Measurements from ENCODE around the gene BPIFB6. TPM values are rescaled to one million over a fixed set of nuclear protein-coding genes. Genes with fewer than 3 reads are reported as not detected.

BPIFB6 gene
- total RNA-seq, 1 experiment from 2014 or later: not detected

GRCh38 chr20:33027769-33028751, 3.4 kb upstream of the BPIFB6 start:
- Histone ChIP-seq H3K9me3 (ENCODE audit: control insufficient read depth, insufficient read depth, low read depth, low read length) (no peaks in the 10 kb centered on the region), H3K36me3 (ENCODE audit: control insufficient read depth, insufficient read depth, low read length) (no peaks in the 10 kb centered on the region), H3K4me1 (ENCODE audit: control insufficient read depth, insufficient read depth, low read length) (no peaks in the 10 kb centered on the region), H3K27ac (ENCODE audit: low read length) (no peak overlapping the region), H3K4me3 (ENCODE audit: low read depth in 2 of 2, low read length in 2 of 2) (no peak overlapping the region), H3K27me3 (ENCODE audit: control insufficient read depth, insufficient read depth, low read length) (no peaks in the 10 kb centered on the region)
- ATAC-seq (no peak), DNase-seq (ENCODE audit: low read depth, low spot score) (no peak)
- ChIA-PET POLR2A (no interaction called here), CTCF (no interaction called here)
- in situ Hi-C loops (cut with HindIII; ENCODE audit: low pct_unique_long_range_greater_than_20kb, low sequenced_read_pairs) (no loop called here), intact Hi-C loops (cut with micrococcal nuclease; ENCODE audit: unreplicated experiment) (no loop called here)
- BruUV-seq (replicated peaks): no TSS peak
- no peak for TF ChIP-seq TCF7L2 (IDR thresholded peaks at IDR 0.05; ENCODE audit: low read depth, low read length)
- TF ChIP-seq REST (IDR thresholded peaks at IDR 0.05; ENCODE audit: insufficient read depth in 1 of 2, low read depth in 2 of 2, low read length in 1 of 2): no peak
- TF ChIP-seq POLR2AphosphoS5 (IDR thresholded peaks at IDR 0.05; ENCODE audit: low read depth, low read length): no peak
- TF ChIP-seq CTCF (IDR thresholded peaks at IDR 0.05): no peak
- TF ChIP-seq SIN3A (IDR thresholded peaks at IDR 0.05; ENCODE audit: borderline replicate concordance, insufficient read depth, low read depth, low read length): no peak

- H3K36me3 ChIP-seq (ENCODE audit: control insufficient read depth, insufficient read depth, low read length): no peaks in the 10 kb centered on the region
- ATAC-seq (no peak), DNase-seq (ENCODE audit: low read depth, low spot score) (no peak)
- no peak for TF ChIP-seq CTCF (IDR thresholded peaks at IDR 0.05)
- TF ChIP-seq REST (IDR thresholded peaks at IDR 0.05; ENCODE audit: insufficient read depth in 1 of 2, low read depth in 2 of 2, low read length in 1 of 2): no peak
- TF ChIP-seq POLR2AphosphoS5 (IDR thresholded peaks at IDR 0.05; ENCODE audit: low read depth, low read length): no peak
- BruUV-seq (replicated peaks): no TSS peak
- no peak overlapping the region for H3K27ac ChIP-seq (ENCODE audit: low read length)
- H3K27me3 ChIP-seq (ENCODE audit: control insufficient read depth, insufficient read depth, low read length): no peaks in the 10 kb centered on the region
- POLR2A ChIA-PET: no interaction called here
- no peaks in the 10 kb centered on the region for H3K9me3 ChIP-seq (ENCODE audit: control insufficient read depth, insufficient read depth, low read depth, low read length)
- H3K4me3 ChIP-seq (ENCODE audit: low read depth in 2 of 2, low read length in 2 of 2): no peak overlapping the region
- in situ Hi-C loops (cut with HindIII; ENCODE audit: low pct_unique_long_range_greater_than_20kb, low sequenced_read_pairs) (no loop called here), intact Hi-C loops (cut with micrococcal nuclease; ENCODE audit: unreplicated experiment) (no loop called here)
- CTCF ChIA-PET: no interaction called here
- H3K4me1 ChIP-seq (ENCODE audit: control insufficient read depth, insufficient read depth, low read length): no peaks in the 10 kb centered on the region
Measured at GRCh38 chr20:33028875-33029274, 2.6 kb upstream of the BPIFB6 start.

All from Panc1 (cell line).